G401 (cell line): Measurements from ENCODE around the gene SPEN. TPM values are rescaled to one million over a fixed set of nuclear protein-coding genes. Genes with fewer than 3 reads are reported as not detected.
A peak's percentile ranks its signal among the peaks of the same experiment; 100 is the strongest.
"Not testable (repeated sequence)": the region's sequence is repeated elsewhere in the genome, so short reads cannot be mapped to it uniquely, and the experiment has no call there.

Experiments
- DNase-seq: peaks from one replicate; pipeline ENCODE4 v3.0.0-alpha.2; 2015; ENCODE audit warnings: low spot score
- in situ Hi-C: cut with HindIII; loops from 2 replicates; pipeline ENCODE4 v1.10.0; 2016; ENCODE audit warnings: low sequenced_read_pairs, mixed read lengths
- total RNA-seq: library from RNA; depleted of rRNA; stranded (reverse); fragments of >200 nt; shearing (Covaris generic); gene quantifications from 2 replicates; pipeline ENCODE4 v1.2.3, GENCODE V29; 2014; rRNA removed

The SPEN gene
- 1.5 and 2.4 TPM in 2 replicates for total RNA-seq

DNA sequence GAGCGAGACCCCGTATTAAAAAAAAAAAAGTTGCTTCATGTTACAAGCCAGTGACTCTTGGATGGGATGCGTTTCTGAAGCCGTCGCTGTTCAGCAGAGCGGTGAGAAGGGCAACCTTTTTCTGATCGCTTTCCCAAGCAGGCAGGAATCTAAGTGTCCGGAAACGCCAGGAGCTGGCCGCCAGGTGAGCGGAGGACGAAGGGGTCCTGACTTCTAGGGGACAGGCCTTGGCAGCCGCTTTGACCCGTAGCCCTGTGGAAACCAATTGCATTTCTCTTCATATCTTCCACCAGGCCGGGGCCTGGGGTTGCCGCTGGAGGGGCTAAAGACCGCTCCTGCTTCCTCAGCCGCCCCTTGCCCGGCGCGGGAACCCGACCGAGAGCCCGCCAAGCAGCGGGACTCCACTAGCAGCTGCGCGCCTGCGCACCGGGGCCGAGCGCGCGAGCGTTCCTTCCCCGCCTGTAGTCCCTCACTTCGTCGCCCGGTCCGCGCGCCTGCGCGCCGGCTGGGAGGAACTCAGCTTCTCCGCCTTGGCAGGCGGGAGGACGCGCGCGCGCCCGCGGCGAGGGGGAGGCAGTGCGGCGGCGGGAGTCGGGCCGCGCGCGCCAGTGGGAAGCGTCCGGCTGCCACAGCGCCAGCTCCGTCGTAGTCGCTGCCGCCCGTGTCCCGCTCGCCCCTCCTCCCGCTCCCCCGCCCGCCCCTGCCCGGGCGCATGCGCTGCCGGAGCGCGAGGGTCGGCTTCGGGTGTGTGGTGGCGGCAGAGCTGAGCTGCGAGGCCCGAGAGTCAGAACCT is at the start of gene SPEN:
Gene SPEN, plus strand, starts transcription at position 608 of the 793 bp plus-strand sequence. CDS start 361 bp downstream, outside the sequence.
- peak; percentile 94 for DNase-seq
- in situ Hi-C loops = no loop called here

- DNase-seq = no peak
- in situ Hi-C loops = no loop called here
These were observed 48.3 kb upstream of the SPEN start for GRCh38 chr1:15799004-15799867.

- in situ Hi-C loops = loop anchor here (25.0 kb wide), 1 partner anchor 162 kb away; no protein-coding TSS in a partner anchor
- peak; percentile 35 for DNase-seq
These were observed 47.3 kb upstream of the SPEN start for GRCh38 chr1:15799928-15800835.

DNA sequence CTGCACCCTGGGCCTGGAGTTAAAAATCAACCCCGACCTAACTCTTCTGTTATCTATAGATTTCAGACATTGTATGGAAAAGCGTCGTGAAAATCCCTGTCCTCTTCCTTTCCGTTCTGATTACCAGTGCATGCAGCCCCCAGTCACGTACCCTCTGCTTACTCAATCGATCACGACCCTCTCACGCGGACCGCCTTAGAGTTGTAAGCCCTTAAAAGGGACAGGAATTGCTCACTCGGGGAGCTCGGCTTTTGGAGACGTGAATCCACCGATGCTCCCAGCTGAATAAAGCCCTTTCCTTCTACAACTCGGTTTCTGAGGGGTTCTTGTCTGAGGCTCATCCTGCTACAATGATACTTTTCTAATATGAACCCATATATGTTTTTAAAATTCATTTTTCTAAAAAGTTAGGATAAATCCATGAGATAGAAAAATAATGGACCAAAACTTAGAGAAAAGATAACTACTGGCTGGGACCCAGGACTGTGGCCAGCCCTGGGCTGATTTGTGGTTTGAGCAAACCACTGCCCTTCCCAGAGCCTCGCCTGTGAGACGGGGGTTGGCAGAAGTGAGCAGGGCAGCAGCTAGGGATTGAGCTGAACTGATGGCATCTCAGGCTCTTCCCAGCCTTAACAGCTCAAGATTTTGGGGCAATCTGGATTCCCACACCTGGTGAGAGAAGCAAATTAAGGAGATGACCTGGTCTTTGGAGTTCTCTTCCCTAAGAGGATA is 45.1 kb upstream of the SPEN start:
- no peak for DNase-seq

GRCh38 chr1:15803380-15803779 is 44.1 kb upstream of the SPEN start:
- DNase-seq = peak; percentile 37
- in situ Hi-C loops = loop anchor here (25.0 kb wide), 1 partner anchor 159 kb away; no protein-coding TSS in a partner anchor

More for the DNA sequence above, 45.1 kb upstream of the SPEN start:
- in situ Hi-C loops = loop anchor here (25.0 kb wide), 1 partner anchor 160 kb away; no protein-coding TSS in a partner anchor

DNA sequence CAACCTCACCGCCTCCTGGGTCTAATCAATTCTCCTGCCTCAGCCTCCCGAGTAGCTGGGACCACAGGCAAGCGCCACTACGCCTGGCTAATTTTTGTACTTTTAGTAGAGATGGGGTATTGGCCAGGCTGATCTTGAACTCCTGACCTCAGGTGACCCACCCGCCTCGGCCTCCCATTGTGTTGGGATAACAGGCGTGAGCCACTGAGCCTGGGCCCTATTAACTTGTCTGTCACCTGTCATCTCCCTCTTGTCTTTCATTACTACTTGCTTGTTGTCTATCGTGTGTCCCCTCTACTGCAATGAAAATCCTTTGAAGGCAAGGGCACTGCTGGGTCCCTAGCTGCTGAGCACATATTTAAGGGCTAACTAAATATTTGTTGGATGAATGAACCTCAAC is 43.4 kb upstream of the SPEN start:
- no peak for DNase-seq
- in situ Hi-C loops = loop anchor here (25.0 kb wide), 1 partner anchor 158 kb away; no protein-coding TSS in a partner anchor

DNA sequence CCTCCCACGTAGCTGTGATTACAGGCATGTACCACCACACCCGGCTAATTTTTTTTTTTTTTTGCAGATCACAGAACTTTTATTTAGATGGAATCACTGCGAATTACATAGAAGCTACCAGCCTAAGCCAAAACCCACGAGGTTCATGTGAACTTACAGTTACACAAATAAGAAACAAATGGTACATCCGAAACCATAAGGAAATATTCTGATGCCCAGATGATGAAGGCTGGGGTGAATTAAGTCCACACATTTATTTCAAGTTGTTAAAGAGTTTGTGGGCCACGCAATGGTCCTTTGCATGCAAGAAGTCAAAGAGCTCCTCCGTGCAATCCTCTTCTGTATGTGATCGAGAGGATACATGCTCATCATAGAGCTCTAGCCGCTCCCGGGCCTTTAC is 40.4 kb upstream of the SPEN start:
- DNase-seq = no peak
- in situ Hi-C loops = loop anchor here (25.0 kb wide), 1 partner anchor 155 kb away; no protein-coding TSS in a partner anchor

DNA sequence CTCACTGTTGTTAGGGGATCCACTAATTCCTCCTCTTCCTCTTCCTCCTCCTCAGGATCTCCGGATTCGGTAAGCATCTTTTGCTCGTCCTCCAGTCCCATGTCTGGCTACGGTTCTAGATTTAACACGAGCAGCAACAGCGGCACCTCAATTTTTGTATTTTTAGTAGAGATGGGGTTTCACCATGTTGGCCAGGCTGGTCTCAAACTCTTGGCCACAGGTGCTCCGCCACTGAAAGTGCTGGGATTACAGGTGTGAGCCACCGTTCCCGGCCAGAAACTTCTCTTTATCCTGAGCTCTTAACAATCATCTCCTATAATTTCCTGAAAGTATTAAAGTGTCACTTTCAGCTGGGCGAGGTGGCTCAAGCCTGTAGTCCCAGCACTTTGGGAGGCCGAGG is 40.0 kb upstream of the SPEN start, which contains the start of gene UQCRHL:
Gene UQCRHL, minus strand, starts transcription at position 101 of the 400 bp plus-strand sequence. Its CDS starts 0 bp downstream, at position 101.
- in situ Hi-C loops = loop anchor here (25.0 kb wide), 1 partner anchor 155 kb away; no protein-coding TSS in a partner anchor
- not testable (repeated sequence) for DNase-seq

DNA sequence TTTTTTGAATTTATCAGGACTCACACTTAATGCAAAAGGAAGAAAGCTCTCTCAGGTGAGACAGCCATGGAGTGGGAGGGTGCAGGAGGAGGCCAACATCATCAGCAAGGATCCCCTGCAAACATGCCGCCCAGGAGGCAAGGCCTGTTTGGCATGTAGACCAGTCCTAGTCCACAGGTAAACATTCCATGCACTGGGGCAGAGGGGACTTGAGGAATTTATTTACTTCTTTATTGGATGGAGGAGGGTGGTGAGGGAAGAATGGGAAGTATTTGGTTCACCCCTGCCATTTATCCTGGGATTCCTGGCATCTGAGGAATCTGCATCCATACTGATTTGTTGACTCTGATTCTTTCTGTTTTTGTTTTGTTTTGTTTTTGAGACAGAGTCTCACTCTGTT is 38.6 kb upstream of the SPEN start:
- in situ Hi-C loops = loop anchor here (25.0 kb wide), 1 partner anchor 153 kb away; no protein-coding TSS in a partner anchor
- DNase-seq = no peak

- in situ Hi-C loops = loop anchor here (25.0 kb wide), 1 partner anchor 152 kb away; no protein-coding TSS in a partner anchor
These were observed 37.4 kb upstream of the SPEN start for GRCh38 chr1:15810073-15810472.

DNA sequence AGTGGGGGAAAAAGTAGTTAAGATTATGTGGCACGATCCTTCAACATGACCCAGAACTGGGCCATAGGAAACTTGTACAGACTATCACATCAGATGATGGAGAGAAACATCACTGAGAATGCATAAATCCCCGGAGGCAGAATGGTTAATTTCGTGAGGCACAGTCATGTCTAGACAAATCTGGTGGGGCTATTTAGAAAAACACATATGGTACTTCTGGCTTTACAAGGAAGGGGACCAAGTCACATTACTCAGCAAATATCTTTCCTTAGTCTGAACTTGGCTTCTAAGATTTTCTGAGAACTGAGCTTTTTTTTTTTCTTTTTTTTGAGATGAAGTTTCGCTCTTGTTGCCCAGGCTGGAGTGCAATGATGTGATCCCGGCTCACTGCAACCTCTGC is 30.8 kb upstream of the SPEN start:
- no peak for DNase-seq
- in situ Hi-C loops = loop anchor here (25.0 kb wide), 1 partner anchor 146 kb away; no protein-coding TSS in a partner anchor

More at GRCh38 chr1:15810073-15810472, 37.4 kb upstream of the SPEN start:
- DNase-seq = no peak

DNA sequence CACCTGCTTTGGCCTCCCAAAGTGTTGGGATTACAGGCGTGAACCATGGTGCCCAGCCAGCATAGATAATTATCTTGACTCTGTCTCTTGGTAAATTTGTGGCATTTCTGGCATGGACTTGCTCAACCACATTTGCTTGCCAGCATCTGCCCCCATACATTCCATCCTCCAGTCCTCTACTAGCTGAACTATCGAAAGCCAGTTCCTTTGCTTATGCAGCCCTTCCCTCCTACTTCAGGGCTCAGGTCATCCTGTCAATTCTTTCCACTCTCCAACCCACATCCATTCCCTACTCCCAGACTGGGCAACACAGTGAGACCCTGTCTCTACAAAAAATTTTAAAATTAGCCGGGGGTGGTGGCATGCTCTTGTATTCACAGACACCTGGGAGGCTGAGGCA is 27.0 kb upstream of the SPEN start:
- in situ Hi-C loops = loop anchor here (25.0 kb wide), 1 partner anchor 142 kb away; no protein-coding TSS in a partner anchor
- no peak for DNase-seq

- in situ Hi-C loops = no loop called here
- DNase-seq = no peak
These were observed 21.7 kb upstream of the SPEN start for GRCh38 chr1:15825800-15826199.

GRCh38 chr1:15826810-15827507 is 20.5 kb upstream of the SPEN start:
- in situ Hi-C loops = no loop called here

GRCh38 chr1:15827567-15827966 is 19.9 kb upstream of the SPEN start:
- in situ Hi-C loops, DNase-seq: not testable (repeated sequence)

More at GRCh38 chr1:15826810-15827507, 20.5 kb upstream of the SPEN start:
- DNase-seq = no peak

- DNase-seq, in situ Hi-C loops: not testable (repeated sequence)
These were observed 18.6 kb upstream of the SPEN start for GRCh38 chr1:15828931-15829330.

- in situ Hi-C loops = no loop called here
- no peak for DNase-seq
These were observed 17.2 kb upstream of the SPEN start for GRCh38 chr1:15830258-15830657.
